ENCODE results near the gene MFAP4.
"Not testable (repeated sequence)": the region's sequence is repeated elsewhere in the genome, so short reads cannot be mapped to it uniquely, and the experiment has no call there.

MFAP4 gene

DNA sequence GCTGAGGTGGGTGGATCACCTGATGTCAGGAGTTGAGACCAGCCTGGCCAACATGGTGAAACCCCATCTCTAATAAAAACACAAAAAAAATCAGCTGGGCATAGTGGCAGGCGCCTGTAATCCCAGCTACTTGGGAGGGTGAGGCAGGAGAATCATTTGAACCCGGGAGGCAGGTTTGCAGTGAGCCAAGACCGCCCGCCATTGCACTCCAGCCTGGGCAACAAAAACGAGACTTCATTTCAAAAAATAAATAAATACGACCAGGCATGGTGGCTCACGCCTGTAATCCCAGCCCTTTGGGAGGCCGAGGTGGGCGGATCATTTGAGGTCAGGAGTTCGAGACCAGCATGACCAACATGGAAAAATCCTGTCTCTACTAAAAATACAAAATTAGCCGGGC is 33.6 kb downstream of the MFAP4 start:
- not testable (repeated sequence) for H3K4me1 ChIP-seq (ENCODE audit: control insufficient read depth, insufficient read depth, low read length, poor library complexity, severe bottlenecking); H3K27ac ChIP-seq (ENCODE audit: insufficient read depth, low read length, poor library complexity, severe bottlenecking); H3K4me3 ChIP-seq (ENCODE audit: insufficient read depth, low read depth, low read length, poor library complexity, severe bottlenecking); H3K27me3 ChIP-seq (replicated peaks; ENCODE audit: control insufficient read depth, insufficient read depth, low read length, poor library complexity, severe bottlenecking); H3K9me3 ChIP-seq (ENCODE audit: control insufficient read depth, low read length); DNase-seq; H3K36me3 ChIP-seq (ENCODE audit: control insufficient read depth, insufficient read depth, low read length)

DNA sequence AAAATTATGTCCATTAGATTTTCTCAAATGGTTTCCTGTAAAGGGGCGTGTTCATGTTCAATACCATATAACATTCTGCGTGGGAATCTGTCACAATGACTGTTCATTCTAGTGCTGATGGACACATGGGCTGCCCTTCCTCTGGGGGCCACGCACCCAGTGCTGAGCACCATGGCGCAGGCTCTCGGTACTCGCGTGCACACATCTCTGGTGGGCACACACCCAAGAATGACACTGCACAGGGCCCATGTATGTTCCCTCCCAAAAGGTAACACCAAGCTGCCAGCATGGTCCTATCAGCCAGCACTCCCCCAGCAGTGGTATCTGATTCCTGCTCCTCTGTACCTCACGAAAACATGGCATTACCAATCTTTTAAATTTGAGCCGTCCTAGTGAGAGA is 38.2 kb downstream of the MFAP4 start:
- Histone ChIP-seq H3K27ac (ENCODE audit: insufficient read depth, low read length, poor library complexity, severe bottlenecking) (no peak overlapping the region), H3K9me3 (ENCODE audit: control insufficient read depth, low read length) (no peaks in the 10 kb centered on the region), H3K4me3 (ENCODE audit: insufficient read depth, low read depth, low read length, poor library complexity, severe bottlenecking) (no peak overlapping the region), H3K36me3 (ENCODE audit: control insufficient read depth, insufficient read depth, low read length) (no peaks in the 10 kb centered on the region), H3K4me1 (ENCODE audit: control insufficient read depth, insufficient read depth, low read length, poor library complexity, severe bottlenecking) (no peaks in the 10 kb centered on the region), H3K27me3 (replicated peaks; ENCODE audit: control insufficient read depth, insufficient read depth, low read length, poor library complexity, severe bottlenecking) (no peaks in the 10 kb centered on the region)
- DNase-seq = no peak

GRCh38 chr17:19348081-19348650 is 38.8 kb downstream of the MFAP4 start:
- DNase-seq = no peak
- no peak overlapping the region for H3K27ac ChIP-seq (ENCODE audit: insufficient read depth, low read length, poor library complexity, severe bottlenecking)
- H3K36me3 ChIP-seq (ENCODE audit: control insufficient read depth, insufficient read depth, low read length) = no peaks in the 10 kb centered on the region
- H3K27me3 ChIP-seq (replicated peaks; ENCODE audit: control insufficient read depth, insufficient read depth, low read length, poor library complexity, severe bottlenecking) = no peaks in the 10 kb centered on the region
- H3K4me1 ChIP-seq (ENCODE audit: control insufficient read depth, insufficient read depth, low read length, poor library complexity, severe bottlenecking) = no peaks in the 10 kb centered on the region
- no peaks in the 10 kb centered on the region for H3K9me3 ChIP-seq (ENCODE audit: control insufficient read depth, low read length)
- no peak overlapping the region for H3K4me3 ChIP-seq (ENCODE audit: insufficient read depth, low read depth, low read length, poor library complexity, severe bottlenecking)

- no peak for DNase-seq
- Histone ChIP-seq H3K36me3 (ENCODE audit: control insufficient read depth, insufficient read depth, low read length) (no peaks in the 10 kb centered on the region), H3K9me3 (ENCODE audit: control insufficient read depth, low read length) (no peaks in the 10 kb centered on the region), H3K27me3 (replicated peaks; ENCODE audit: control insufficient read depth, insufficient read depth, low read length, poor library complexity, severe bottlenecking) (no peaks in the 10 kb centered on the region), H3K27ac (ENCODE audit: insufficient read depth, low read length, poor library complexity, severe bottlenecking) (no peak overlapping the region), H3K4me1 (ENCODE audit: control insufficient read depth, insufficient read depth, low read length, poor library complexity, severe bottlenecking) (no peaks in the 10 kb centered on the region), H3K4me3 (ENCODE audit: insufficient read depth, low read depth, low read length, poor library complexity, severe bottlenecking) (no peak overlapping the region)
Measured at GRCh38 chr17:19347323-19348080, 39.5 kb downstream of the MFAP4 start.

GRCh38 chr17:19346351-19347255 is 40.4 kb downstream of the MFAP4 start:
- H3K27ac ChIP-seq (ENCODE audit: insufficient read depth, low read length, poor library complexity, severe bottlenecking) = no peak overlapping the region
- no peak for DNase-seq

DNA sequence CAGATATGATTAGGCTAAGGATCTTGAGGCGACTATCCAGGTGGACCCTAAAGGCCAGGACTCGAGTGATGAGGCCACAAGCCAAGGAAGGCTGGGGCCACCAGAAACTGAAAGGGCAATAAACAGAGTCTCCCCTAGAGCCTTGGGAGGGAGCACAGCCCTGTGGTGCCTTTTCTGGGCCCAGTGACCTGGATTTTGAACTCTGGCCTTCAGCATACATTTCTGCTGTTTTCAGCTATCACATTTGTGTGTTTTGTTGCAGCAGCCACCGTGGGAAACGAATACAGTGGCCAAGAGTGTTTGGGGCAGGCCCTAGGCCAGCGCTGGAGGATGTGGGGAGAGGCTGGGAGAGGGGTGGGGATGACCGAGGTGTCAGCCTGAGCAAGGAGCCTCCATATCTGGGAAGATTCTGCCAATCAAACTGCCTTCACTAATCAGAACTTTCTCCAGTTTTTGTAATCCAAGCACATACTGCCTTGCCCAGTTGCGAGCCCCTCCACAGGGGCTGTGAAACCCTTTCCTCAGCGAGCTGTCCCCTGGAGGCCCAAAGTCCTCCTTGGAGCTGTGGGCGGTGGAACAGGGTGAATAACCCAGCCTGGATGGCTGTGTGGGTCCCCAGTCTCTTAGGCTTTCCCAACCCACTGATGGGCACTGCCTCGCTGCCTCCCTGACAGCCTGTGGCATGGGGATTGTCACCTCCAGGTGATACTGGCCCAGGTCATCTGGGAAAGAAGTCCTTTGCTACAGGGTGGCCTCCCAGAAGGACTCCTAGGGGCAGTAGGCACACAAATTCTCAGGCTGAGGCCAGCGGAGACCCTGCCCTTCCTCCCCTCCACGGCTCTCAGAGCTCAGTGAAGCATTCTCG is 41.3 kb downstream of the MFAP4 start:
- Histone ChIP-seq H3K27ac (ENCODE audit: insufficient read depth, low read length, poor library complexity, severe bottlenecking) (no peak overlapping the region), H3K27me3 (replicated peaks; ENCODE audit: control insufficient read depth, insufficient read depth, low read length, poor library complexity, severe bottlenecking) (no peaks in the 10 kb centered on the region), H3K36me3 (ENCODE audit: control insufficient read depth, insufficient read depth, low read length) (no peaks in the 10 kb centered on the region), H3K4me1 (ENCODE audit: control insufficient read depth, insufficient read depth, low read length, poor library complexity, severe bottlenecking) (no peaks in the 10 kb centered on the region), H3K4me3 (ENCODE audit: insufficient read depth, low read depth, low read length, poor library complexity, severe bottlenecking) (no peak overlapping the region), H3K9me3 (ENCODE audit: control insufficient read depth, low read length) (no peaks in the 10 kb centered on the region)
- no peak for DNase-seq

More at GRCh38 chr17:19346351-19347255, 40.4 kb downstream of the MFAP4 start:
- no peaks in the 10 kb centered on the region for H3K27me3 ChIP-seq (replicated peaks; ENCODE audit: control insufficient read depth, insufficient read depth, low read length, poor library complexity, severe bottlenecking)
- no peaks in the 10 kb centered on the region for H3K4me1 ChIP-seq (ENCODE audit: control insufficient read depth, insufficient read depth, low read length, poor library complexity, severe bottlenecking)
- no peaks in the 10 kb centered on the region for H3K36me3 ChIP-seq (ENCODE audit: control insufficient read depth, insufficient read depth, low read length)
- no peak overlapping the region for H3K4me3 ChIP-seq (ENCODE audit: insufficient read depth, low read depth, low read length, poor library complexity, severe bottlenecking)
- H3K9me3 ChIP-seq (ENCODE audit: control insufficient read depth, low read length) = no peaks in the 10 kb centered on the region

- Histone ChIP-seq H3K27me3 (replicated peaks; ENCODE audit: control insufficient read depth, insufficient read depth, low read length, poor library complexity, severe bottlenecking) (no peaks in the 10 kb centered on the region), H3K4me3 (ENCODE audit: insufficient read depth, low read depth, low read length, poor library complexity, severe bottlenecking) (no peak overlapping the region), H3K4me1 (ENCODE audit: control insufficient read depth, insufficient read depth, low read length, poor library complexity, severe bottlenecking) (no peaks in the 10 kb centered on the region), H3K9me3 (ENCODE audit: control insufficient read depth, low read length) (no peaks in the 10 kb centered on the region), H3K27ac (ENCODE audit: insufficient read depth, low read length, poor library complexity, severe bottlenecking) (no peak overlapping the region), H3K36me3 (ENCODE audit: control insufficient read depth, insufficient read depth, low read length) (no peaks in the 10 kb centered on the region)
- DNase-seq = no peak
Measured at GRCh38 chr17:19345067-19345460, 41.9 kb downstream of the MFAP4 start.

GRCh38 chr17:19344311-19345066 is 42.5 kb downstream of the MFAP4 start:
- no peaks in the 10 kb centered on the region for H3K4me1 ChIP-seq (ENCODE audit: control insufficient read depth, insufficient read depth, low read length, poor library complexity, severe bottlenecking)
- DNase-seq = no peak
- no peaks in the 10 kb centered on the region for H3K9me3 ChIP-seq (ENCODE audit: control insufficient read depth, low read length)
- H3K27me3 ChIP-seq (replicated peaks; ENCODE audit: control insufficient read depth, insufficient read depth, low read length, poor library complexity, severe bottlenecking) = no peaks in the 10 kb centered on the region
- H3K36me3 ChIP-seq (ENCODE audit: control insufficient read depth, insufficient read depth, low read length) = no peaks in the 10 kb centered on the region
- no peak overlapping the region for H3K27ac ChIP-seq (ENCODE audit: insufficient read depth, low read length, poor library complexity, severe bottlenecking)
- H3K4me3 ChIP-seq (ENCODE audit: insufficient read depth, low read depth, low read length, poor library complexity, severe bottlenecking) = no peak overlapping the region

DNA sequence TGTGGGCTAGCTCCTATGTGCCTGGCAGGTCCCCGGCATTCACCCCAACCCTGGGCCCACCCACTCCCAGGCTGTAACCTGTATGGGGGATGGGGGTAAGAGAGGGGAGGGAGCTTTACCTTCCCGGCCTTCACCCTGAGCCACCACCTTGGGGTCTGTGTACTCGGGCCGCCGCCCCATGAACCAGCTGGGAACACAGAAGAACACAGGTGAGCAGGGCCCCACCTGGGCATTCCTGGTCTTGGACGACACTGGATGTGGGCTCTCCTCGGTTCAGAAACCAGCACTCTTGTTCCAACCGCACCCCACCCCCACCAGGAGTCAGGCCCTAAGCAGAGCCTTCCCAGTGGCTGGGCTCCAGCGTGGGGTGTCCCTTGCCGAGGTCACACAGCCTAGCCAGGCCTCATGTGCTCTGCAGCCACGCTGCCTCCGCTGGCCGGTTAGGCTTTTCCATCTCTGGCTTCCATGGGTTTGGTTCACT is 43.3 kb downstream of the MFAP4 start:
- Histone ChIP-seq H3K27ac (ENCODE audit: insufficient read depth, low read length, poor library complexity, severe bottlenecking) (no peak overlapping the region), H3K27me3 (replicated peaks; ENCODE audit: control insufficient read depth, insufficient read depth, low read length, poor library complexity, severe bottlenecking) (no peaks in the 10 kb centered on the region), H3K4me1 (ENCODE audit: control insufficient read depth, insufficient read depth, low read length, poor library complexity, severe bottlenecking) (no peaks in the 10 kb centered on the region), H3K9me3 (ENCODE audit: control insufficient read depth, low read length) (no peaks in the 10 kb centered on the region), H3K4me3 (ENCODE audit: insufficient read depth, low read depth, low read length, poor library complexity, severe bottlenecking) (no peak overlapping the region), H3K36me3 (ENCODE audit: control insufficient read depth, insufficient read depth, low read length) (no peaks in the 10 kb centered on the region)
- no peak for DNase-seq

All from effector memory CD4-positive, alpha-beta T cell (primary cell).